Mesendoderm (in vitro differentiated cells): ENCODE measurements around the gene KDM5A.

Experiments used
- DNase-seq: peaks from one replicate; pipeline ENCODE4 v3.0.0; 2013
- H2AK5ac ChIP-seq: 2 replicates; pipeline ENCODE4 v1.6.1; 2013; ENCODE audit warnings: low read length, inconsistent platforms
- H2BK120ac ChIP-seq: 2 replicates; pipeline ENCODE4 v1.6.1; 2013; ENCODE audit warnings: low read depth, mild to moderate bottlenecking, low read length, moderate library complexity, mixed read lengths
- H2BK15ac ChIP-seq: replicated peaks from 2 replicates; pipeline ENCODE4 v1.6.1; 2013; ENCODE audit warnings: low read depth, mild to moderate bottlenecking, moderate library complexity
- H2BK5ac ChIP-seq: 2 replicates; pipeline ENCODE4 v1.6.1; 2013; ENCODE audit warnings: low read length, inconsistent platforms
- H3K18ac ChIP-seq: 2 replicates; pipeline ENCODE4 v1.6.1; 2013; ENCODE audit warnings: mild to moderate bottlenecking, low read length, mixed read lengths
- H3K23ac ChIP-seq: one replicate; pipeline ENCODE4 v1.6.1; 2013; ENCODE audit warnings: low read length
- H3K27ac ChIP-seq: 2 replicates; pipeline ENCODE4 v1.5.1; 2013; ENCODE audit warnings: low read depth, mild to moderate bottlenecking, inconsistent platforms, low read length, moderate library complexity
- H3K27me3 ChIP-seq: 2 replicates; pipeline ENCODE4 v1.6.1; 2013; ENCODE audit warnings: low read length, control low read depth, mild to moderate bottlenecking, inconsistent platforms; ENCODE audit not compliant: insufficient read depth, poor library complexity
- H3K36me3 ChIP-seq: 2 replicates; pipeline ENCODE4 v1.6.1; 2013; ENCODE audit warnings: low read length, inconsistent platforms; ENCODE audit not compliant: control insufficient read depth, insufficient read depth
- H3K4ac ChIP-seq: one replicate; pipeline ENCODE4 v1.6.1; 2013; ENCODE audit warnings: low read depth, mild to moderate bottlenecking, low read length, moderate library complexity
- H3K4me1 ChIP-seq: 2 replicates; pipeline ENCODE4 v1.6.1; 2013; ENCODE audit warnings: low read depth, low read length, inconsistent platforms; ENCODE audit not compliant: control insufficient read depth
- H3K4me2 ChIP-seq: 2 replicates; pipeline ENCODE4 v1.6.1; 2013; ENCODE audit warnings: low read length
- H3K4me3 ChIP-seq: 2 replicates; pipeline ENCODE4 v1.5.1; 2013; ENCODE audit warnings: mild to moderate bottlenecking, low read length
- H3K56ac ChIP-seq: one replicate; pipeline ENCODE4 v1.6.1; 2013; ENCODE audit warnings: low read length
- H3K79me1 ChIP-seq: 2 replicates; pipeline ENCODE4 v1.6.1; 2013; ENCODE audit warnings: low read length, inconsistent platforms
- H3K79me2 ChIP-seq: 2 replicates; pipeline ENCODE4 v1.6.1; 2013; ENCODE audit warnings: mild to moderate bottlenecking, low read length; ENCODE audit not compliant: control insufficient read depth, insufficient read depth
- H3K9ac ChIP-seq: 2 replicates; pipeline ENCODE4 v1.6.1; 2013; ENCODE audit warnings: low read length, inconsistent platforms
- H4K5ac ChIP-seq: one replicate; pipeline ENCODE4 v1.6.1; 2013; ENCODE audit warnings: low read length
- H4K8ac ChIP-seq: one replicate; pipeline ENCODE4 v1.6.1; 2013; ENCODE audit warnings: low read depth, mild to moderate bottlenecking, control low read depth, low read length, moderate library complexity
- WGBS: extraction: QIAGEN DNeasy Blood & Tissue Kit; methylation state at CpG from one replicate; pipeline ENCODE4 v1.1.7; 2013; ENCODE audit warnings: low lambda C conversion rate, missing lambda C conversion rate; ENCODE audit not compliant: insufficient coverage; ENCODE audit errors: extremely low coverage; 5-methylcytosine and 5-hydroxymethylcytosine counted together

Gene KDM5A

DNA sequence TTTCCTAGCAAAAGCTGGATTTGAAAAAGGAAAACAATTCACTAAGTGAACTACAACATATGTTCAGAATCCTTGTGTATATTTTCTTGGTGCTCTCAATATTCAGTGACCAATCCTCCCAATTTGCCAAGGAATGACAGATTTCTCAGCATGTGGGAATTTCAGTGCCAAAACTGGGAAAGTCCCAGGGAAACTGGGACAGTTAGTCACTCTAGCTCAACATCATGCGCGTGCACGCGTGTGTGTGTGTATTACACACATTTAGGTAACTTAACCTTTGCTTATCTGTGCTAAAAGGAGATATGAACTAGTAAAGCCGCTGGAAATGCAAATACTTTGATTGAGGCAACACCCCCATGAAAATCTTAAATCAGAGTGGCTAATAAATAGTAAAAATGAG lies 100.4 kb downstream of the KDM5A start:
- Histone ChIP-seq H3K4me1 (no peaks in the 10 kb centered on the region), H3K79me1 (no peaks in the 10 kb centered on the region), H4K5ac (no peak overlapping the region), H3K79me2 (no peaks in the 10 kb centered on the region), H3K4me2 (no peak overlapping the region), H3K36me3 (peaks cover 5% of the 10 kb centered on the region), H3K56ac (no peak overlapping the region), H3K27ac (no peak overlapping the region), H3K23ac (no peak overlapping the region), H3K9ac (no peak overlapping the region), H2BK15ac (no peak overlapping the region), H3K4me3 (no peak overlapping the region), H4K8ac (no peak overlapping the region), H3K4ac (no peak overlapping the region), H2BK5ac (no peak overlapping the region), H3K27me3 (no peaks in the 10 kb centered on the region), H2BK120ac (no peak overlapping the region), H3K18ac (no peak overlapping the region), H2AK5ac (no peak overlapping the region)
- no peak for DNase-seq
- no CpG with 5 or more reads among the region's 5 CpGs for WGBS

DNA sequence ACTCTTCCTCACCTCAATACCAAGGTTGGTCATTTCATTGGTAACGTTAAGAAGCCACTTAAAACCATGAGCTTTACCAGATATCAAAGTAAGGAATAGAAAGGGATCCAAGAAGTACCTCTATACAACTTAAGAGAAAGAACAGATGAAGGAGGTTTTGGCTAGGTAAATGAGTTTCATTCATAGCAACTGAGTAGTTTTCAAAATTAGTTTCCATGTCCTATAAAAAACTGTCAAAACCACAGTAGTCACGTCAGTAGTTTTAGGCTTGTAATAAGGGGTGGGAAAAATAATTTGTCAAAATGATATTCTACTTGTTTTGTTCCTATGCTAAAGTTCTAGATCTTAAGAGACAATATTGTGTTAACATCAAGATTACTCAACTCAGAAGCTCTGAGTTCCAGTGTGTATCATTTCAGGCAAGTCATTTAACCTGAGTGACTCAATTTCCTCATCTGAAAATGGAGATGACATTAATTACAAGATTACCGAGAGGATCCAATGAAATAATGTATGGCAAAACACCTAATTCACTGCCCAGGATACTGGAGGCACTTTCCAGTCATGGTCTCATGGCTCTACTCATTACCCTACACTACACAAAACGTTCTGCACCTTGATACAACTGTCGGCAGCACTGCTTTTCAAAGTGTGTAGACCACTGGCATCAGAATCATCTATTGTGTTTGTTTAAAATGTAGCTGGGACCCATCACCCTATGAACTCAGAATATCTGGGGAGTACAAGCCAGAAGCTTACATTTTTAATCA lies 102.4 kb downstream of the KDM5A start:
- Histone ChIP-seq H2BK120ac (no peak overlapping the region), H3K4me1 (no peaks in the 10 kb centered on the region), H3K79me1 (no peaks in the 10 kb centered on the region), H3K4me2 (no peak overlapping the region), H3K9ac (no peak overlapping the region), H3K36me3 (peaks cover 2% of the 10 kb centered on the region), H3K27ac (no peak overlapping the region), H3K18ac (no peak overlapping the region), H2BK5ac (no peak overlapping the region), H3K79me2 (no peaks in the 10 kb centered on the region), H4K8ac (no peak overlapping the region), H4K5ac (no peak overlapping the region), H3K23ac (no peak overlapping the region), H3K27me3 (no peaks in the 10 kb centered on the region), H2AK5ac (no peak overlapping the region), H3K56ac (no peak overlapping the region), H3K4ac (no peak overlapping the region), H3K4me3 (no peak overlapping the region), H2BK15ac (no peak overlapping the region)
- WGBS = no CpG with 5 or more reads among the region's 5 CpGs
- no peak for DNase-seq

DNA sequence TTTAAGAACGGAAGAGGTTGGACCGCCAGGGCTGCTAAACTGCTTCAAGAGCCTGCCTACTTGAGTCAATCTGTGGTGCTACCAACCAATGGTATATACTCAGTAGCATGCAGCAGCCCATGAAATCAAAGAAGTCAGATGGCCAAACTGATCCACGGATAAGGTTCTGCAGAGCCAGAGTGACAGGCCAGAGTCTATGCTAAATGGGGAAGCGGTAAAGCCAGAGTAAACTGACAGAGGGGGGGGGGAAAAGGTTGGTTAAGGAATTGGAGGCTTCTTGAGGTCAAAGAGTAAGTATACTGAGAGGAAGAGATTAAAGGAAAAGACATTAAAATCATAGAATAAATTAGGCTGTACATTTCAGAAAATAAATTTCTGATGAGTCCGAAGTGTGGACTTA lies 111.1 kb downstream of the KDM5A start:
- no peak overlapping the region for H2BK15ac ChIP-seq
- no peak overlapping the region for H4K5ac ChIP-seq
- H4K8ac ChIP-seq = no peak overlapping the region
- no peaks in the 10 kb centered on the region for H3K79me2 ChIP-seq
- H2AK5ac ChIP-seq = no peak overlapping the region
- H2BK120ac ChIP-seq = no peak overlapping the region
- no peaks in the 10 kb centered on the region for H3K79me1 ChIP-seq
- no peak overlapping the region for H3K4me3 ChIP-seq
- no peak overlapping the region for H3K56ac ChIP-seq
- no peak overlapping the region for H3K23ac ChIP-seq
- no peaks in the 10 kb centered on the region for H3K4me1 ChIP-seq
- H3K4ac ChIP-seq = no peak overlapping the region
- no peak overlapping the region for H2BK5ac ChIP-seq
- no peak overlapping the region for H3K9ac ChIP-seq
- no peak overlapping the region for H3K4me2 ChIP-seq
- no peaks in the 10 kb centered on the region for H3K36me3 ChIP-seq
- H3K27ac ChIP-seq = no peak overlapping the region
- H3K27me3 ChIP-seq = no peaks in the 10 kb centered on the region
- H3K18ac ChIP-seq = no peak overlapping the region
- no CpG with 5 or more reads among the region's 5 CpGs for WGBS
- DNase-seq = no peak

DNA sequence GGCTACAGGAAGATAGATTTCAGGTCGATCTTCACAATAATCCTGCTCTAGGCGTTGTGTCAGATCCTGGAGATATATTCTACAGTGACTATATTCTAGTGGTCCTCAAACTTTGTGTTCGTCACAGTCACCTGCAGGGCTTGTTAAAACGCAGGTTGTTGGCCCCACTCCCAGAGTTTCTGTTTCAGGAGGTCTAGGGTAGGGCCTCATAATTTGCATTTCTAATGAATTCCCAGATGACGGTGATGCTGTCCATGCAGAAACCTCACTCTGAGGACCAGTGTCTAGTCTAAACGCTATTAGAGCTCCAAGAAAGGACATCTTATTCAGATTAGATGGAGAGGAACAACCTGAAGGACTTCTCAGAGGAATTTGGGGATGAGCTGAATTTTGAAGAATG lies 113.3 kb downstream of the KDM5A start:
- no peak overlapping the region for H3K4ac ChIP-seq
- H3K18ac ChIP-seq = no peak overlapping the region
- H2AK5ac ChIP-seq = no peak overlapping the region
- H3K4me2 ChIP-seq = no peak overlapping the region
- no peaks in the 10 kb centered on the region for H3K36me3 ChIP-seq
- H3K79me2 ChIP-seq = no peaks in the 10 kb centered on the region
- no peaks in the 10 kb centered on the region for H3K79me1 ChIP-seq
- H3K56ac ChIP-seq = no peak overlapping the region
- H3K27ac ChIP-seq = no peak overlapping the region
- DNase-seq = no peak
- no CpG with 5 or more reads among the region's 6 CpGs for WGBS
- no peaks in the 10 kb centered on the region for H3K27me3 ChIP-seq
- no peak overlapping the region for H2BK5ac ChIP-seq
- H3K4me3 ChIP-seq = no peak overlapping the region
- H4K5ac ChIP-seq = no peak overlapping the region
- no peak overlapping the region for H4K8ac ChIP-seq
- no peak overlapping the region for H3K9ac ChIP-seq
- H3K23ac ChIP-seq = no peak overlapping the region
- no peak overlapping the region for H2BK15ac ChIP-seq
- no peaks in the 10 kb centered on the region for H3K4me1 ChIP-seq
- no peak overlapping the region for H2BK120ac ChIP-seq

- no peak overlapping the region for H2AK5ac ChIP-seq
- H3K18ac ChIP-seq = no peak overlapping the region
- WGBS = no CpG with 5 or more reads among the region's 3 CpGs
Measured at GRCh38 chr12:273382-273781, 115.7 kb downstream of the KDM5A start.

DNA sequence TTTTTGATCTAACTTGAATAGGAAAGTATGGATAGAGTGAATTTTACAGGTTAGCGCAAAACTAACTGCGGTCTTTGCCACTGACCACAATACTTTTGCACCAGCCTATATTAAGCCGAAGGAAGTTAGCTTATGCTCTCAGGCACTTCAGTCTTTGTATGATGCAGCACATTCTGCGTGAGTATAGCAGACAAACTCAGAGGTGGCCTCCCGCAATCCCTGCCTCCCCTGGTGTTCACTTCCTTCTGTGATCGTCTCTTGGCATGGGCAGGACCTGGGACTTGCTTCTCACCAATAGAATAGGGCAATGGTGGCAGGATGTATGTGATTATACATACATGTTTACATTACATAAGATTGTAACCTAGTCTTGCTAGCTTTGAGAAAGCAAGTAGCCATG lies 116.2 kb downstream of the KDM5A start:
- no peak overlapping the region for H3K4me2 ChIP-seq
- no peak overlapping the region for H2BK15ac ChIP-seq
- no peak overlapping the region for H2BK120ac ChIP-seq
- no peak overlapping the region for H4K8ac ChIP-seq
- no peak overlapping the region for H3K9ac ChIP-seq
- no peaks in the 10 kb centered on the region for H3K36me3 ChIP-seq
- H2BK5ac ChIP-seq = no peak overlapping the region
- H3K79me1 ChIP-seq = no peaks in the 10 kb centered on the region
- H3K18ac ChIP-seq = no peak overlapping the region
- H3K4me1 ChIP-seq = no peaks in the 10 kb centered on the region
- no peaks in the 10 kb centered on the region for H3K79me2 ChIP-seq
- no peak for DNase-seq
- H2AK5ac ChIP-seq = no peak overlapping the region
- no peak overlapping the region for H3K27ac ChIP-seq
- no CpG with 5 or more reads among the region's 6 CpGs for WGBS
- H3K27me3 ChIP-seq = no peaks in the 10 kb centered on the region
- no peak overlapping the region for H3K4ac ChIP-seq
- no peak overlapping the region for H3K4me3 ChIP-seq
- no peak overlapping the region for H3K23ac ChIP-seq
- H4K5ac ChIP-seq = no peak overlapping the region
- no peak overlapping the region for H3K56ac ChIP-seq

More at GRCh38 chr12:273382-273781, 115.7 kb downstream of the KDM5A start:
- Histone ChIP-seq H3K4me1 (no peaks in the 10 kb centered on the region), H3K4ac (no peak overlapping the region), H4K5ac (no peak overlapping the region), H3K79me2 (no peaks in the 10 kb centered on the region), H3K4me2 (no peak overlapping the region), H3K56ac (no peak overlapping the region), H2BK120ac (no peak overlapping the region), H4K8ac (no peak overlapping the region), H3K23ac (no peak overlapping the region), H3K9ac (no peak overlapping the region), H2BK15ac (no peak overlapping the region), H3K79me1 (no peaks in the 10 kb centered on the region), H3K27ac (no peak overlapping the region), H2BK5ac (no peak overlapping the region), H3K4me3 (no peak overlapping the region), H3K36me3 (no peaks in the 10 kb centered on the region), H3K27me3 (no peaks in the 10 kb centered on the region)
- no peak for DNase-seq
